ENCODE measurements around the gene NFIA. TPM values are rescaled to one million over a fixed set of nuclear protein-coding genes. Genes with fewer than 3 reads are reported as not detected.
A peak's percentile ranks its signal among the peaks of the same experiment; 100 is the strongest.

NFIA gene
- total and polyA plus RNA-seq, 7 donors, result 4.0 to 42.7 (median 30.6) TPM

- no peaks in the 10 kb centered on the region for H3K9me3 ChIP-seq
- DNase-seq, result no peak
- no peaks in the 10 kb centered on the region for H3K36me3 ChIP-seq (ENCODE audit: insufficient read depth in 1 of 2, low read depth in 1 of 2)
- WGBS, 3 donors, result 88 to 96% (median 92%) methylated on average over 5 of the region's 5 CpGs
- TF ChIP-seq CTCF (IDR thresholded peaks at IDR 0.05), result no peak
- intact Hi-C loops (cut with DNase I), result loop anchor here in 1 of 2 donors (2.0 kb wide), 1 partner anchor 20 kb away; no protein-coding TSS in a partner anchor
- no peak for ATAC-seq
- H3K4me3 ChIP-seq, result no peak overlapping the region
- H3K27me3 ChIP-seq (ENCODE audit: insufficient read depth in 3 of 3, low read length in 2 of 3), result no peaks in the 10 kb centered on the region
- H3K4me1 ChIP-seq, result peaks cover 50% of the 10 kb centered on the region
- no peak overlapping the region for H3K27ac ChIP-seq
Observed at GRCh38 chr1:61250933-61251332, 168.6 kb downstream of the NFIA start.

GRCh38 chr1:61253059-61253735 lies 170.8 kb downstream of the NFIA start:
- peak; percentile 64 to 86 (median 84) for ATAC-seq
- DNase-seq, result peak; percentile 47 to 76
- Histone ChIP-seq H3K9me3 (no peaks in the 10 kb centered on the region), H3K36me3 (ENCODE audit: insufficient read depth in 1 of 2, low read depth in 1 of 2) (no peaks in the 10 kb centered on the region), H3K4me1 (peaks cover 38% of the 10 kb centered on the region), H3K4me3 (no peak overlapping the region), H3K27me3 (ENCODE audit: insufficient read depth in 3 of 3, low read length in 2 of 3) (no peaks in the 10 kb centered on the region), H3K27ac (peak overlapping the region; percentile 71)
- intact Hi-C loops (cut with DNase I), result no loop called here
- WGBS, 3 donors, result 46 to 63% (median 59%) methylated on average over 2 of the region's 2 CpGs
- TF ChIP-seq CTCF (IDR thresholded peaks at IDR 0.05), result no peak

GRCh38 chr1:61253912-61254633 lies 171.7 kb downstream of the NFIA start:
- DNase-seq (no peak), ATAC-seq (peak in 3 of 4 donors; percentile 26 to 36 (median 33))
- no peak for TF ChIP-seq CTCF (IDR thresholded peaks at IDR 0.05)
- no peaks in the 10 kb centered on the region for H3K27me3 ChIP-seq (ENCODE audit: insufficient read depth in 3 of 3, low read length in 2 of 3)
- H3K4me3 ChIP-seq, result peak overlapping the region; percentile 55
- H3K4me1 ChIP-seq, result peaks cover 41% of the 10 kb centered on the region
- no peaks in the 10 kb centered on the region for H3K36me3 ChIP-seq (ENCODE audit: insufficient read depth in 1 of 2, low read depth in 1 of 2)
- WGBS, 3 donors, result 61 to 82% (median 65%) methylated on average over 1 of the region's 1 CpG
- intact Hi-C loops (cut with DNase I), result no loop called here
- peak overlapping the region; percentile 71 for H3K27ac ChIP-seq
- H3K9me3 ChIP-seq, result no peaks in the 10 kb centered on the region

GRCh38 chr1:61254634-61255357 lies 172.4 kb downstream of the NFIA start:
- 12 to 19% (median 13%) methylated on average over 6 of the region's 6 CpGs for WGBS, 3 donors
- ATAC-seq (peak; percentile 32 to 51 (median 41)), DNase-seq (no peak)
- intact Hi-C loops (cut with DNase I), result no loop called here
- H3K4me1 ChIP-seq, result peaks cover 49% of the 10 kb centered on the region
- no peak for TF ChIP-seq CTCF (IDR thresholded peaks at IDR 0.05)
- no peaks in the 10 kb centered on the region for H3K9me3 ChIP-seq
- H3K36me3 ChIP-seq (ENCODE audit: insufficient read depth in 1 of 2, low read depth in 1 of 2), result no peaks in the 10 kb centered on the region
- H3K4me3 ChIP-seq, result peak overlapping the region; percentile 55
- H3K27me3 ChIP-seq (ENCODE audit: insufficient read depth in 3 of 3, low read length in 2 of 3), result no peaks in the 10 kb centered on the region
- H3K27ac ChIP-seq, result peak overlapping the region; percentile 71

All from psoas muscle (tissue), 8 donors.